DND-41 (cell line): ENCODE results near the gene FUT7.

Source experiments
- ATAC-seq: fragments of 200-7000 bp; cut with Tn5 transposase; 3 replicates; pipeline ENCODE4 v1.9.1; 2021; ENCODE audit warnings: low read depth; ENCODE audit not compliant: insufficient read depth
- DNase-seq: peaks from one replicate; pipeline ENCODE4 v3.0.0-alpha.2; 2020
- H2AFZ ChIP-seq: 2 replicates; pipeline ENCODE4 v1.6.0; 2012; ENCODE audit warnings: low read depth, low read length
- H3K27ac ChIP-seq: 2 replicates; pipeline ENCODE4 v1.5.1; 2012; ENCODE audit warnings: low read length, inconsistent platforms
- H3K27me3 ChIP-seq: fragments of 200-600 bp; sonication (generic); 2 replicates; pipeline ENCODE4 v1.6.0; 2012; ENCODE audit warnings: low read length, mild to moderate bottlenecking, inconsistent platforms; ENCODE audit not compliant: insufficient read depth, poor library complexity
- H3K36me3 ChIP-seq: 2 replicates; pipeline ENCODE4 v1.5.1; 2012; ENCODE audit warnings: low read length, inconsistent platforms; ENCODE audit not compliant: insufficient read depth
- H3K4me1 ChIP-seq: 2 replicates; pipeline ENCODE4 v1.5.1; 2012; ENCODE audit warnings: mild to moderate bottlenecking, low read length; ENCODE audit not compliant: insufficient read depth
- H3K4me2 ChIP-seq: 2 replicates; pipeline ENCODE4 v1.6.0; 2012; ENCODE audit warnings: mild to moderate bottlenecking, moderate library complexity, low read length, inconsistent platforms; ENCODE audit not compliant: insufficient read depth
- H3K4me3 ChIP-seq, 2 experiments: fragments of 200-600 bp in 1 of 2; shearing (Covaris generic) in 1 of 2; 2 replicates each; pipeline ENCODE4 v1.5.1; 2012 to 2016; ENCODE audit warnings: inconsistent platforms in 2 of 2, low read length in 2 of 2, mild to moderate bottlenecking in 2 of 2, low read depth in 1 of 2, moderate library complexity in 1 of 2
- H3K79me2 ChIP-seq: 2 replicates; pipeline ENCODE4 v1.6.0; 2012; ENCODE audit warnings: low read length, inconsistent platforms; ENCODE audit not compliant: insufficient read depth
- H3K9ac ChIP-seq: 2 replicates; pipeline ENCODE4 v1.6.0; 2012; ENCODE audit warnings: low read depth, mild to moderate bottlenecking, inconsistent platforms, low read length, moderate library complexity
- H3K9me3 ChIP-seq: 2 replicates; pipeline ENCODE4 v1.5.1; 2012; ENCODE audit warnings: low read length, moderate library complexity, mild to moderate bottlenecking, inconsistent platforms; ENCODE audit not compliant: insufficient read depth, severe bottlenecking
- H4K20me1 ChIP-seq: 2 replicates; pipeline ENCODE4 v1.6.0; 2012; ENCODE audit warnings: low read length; ENCODE audit not compliant: insufficient read depth
- EZH2 ChIP-seq: IDR thresholded peaks from 3 replicates; pipeline ENCODE4 v1.6.1; 2012; ENCODE audit warnings: borderline replicate concordance, low read depth, mild to moderate bottlenecking, moderate library complexity, low read length, inconsistent platforms; ENCODE audit not compliant: severe bottlenecking
- TF ChIP-seq, protein P1 (sequence below): IDR thresholded peaks from 2 replicates; pipeline ENCODE4 v1.5.1; 2012; ENCODE audit warnings: borderline replicate concordance, low read length, moderate library complexity, mild to moderate bottlenecking; ENCODE audit not compliant: poor library complexity, severe bottlenecking; ENCODE audit errors: extremely low read depth

FUT7 gene

DNA sequence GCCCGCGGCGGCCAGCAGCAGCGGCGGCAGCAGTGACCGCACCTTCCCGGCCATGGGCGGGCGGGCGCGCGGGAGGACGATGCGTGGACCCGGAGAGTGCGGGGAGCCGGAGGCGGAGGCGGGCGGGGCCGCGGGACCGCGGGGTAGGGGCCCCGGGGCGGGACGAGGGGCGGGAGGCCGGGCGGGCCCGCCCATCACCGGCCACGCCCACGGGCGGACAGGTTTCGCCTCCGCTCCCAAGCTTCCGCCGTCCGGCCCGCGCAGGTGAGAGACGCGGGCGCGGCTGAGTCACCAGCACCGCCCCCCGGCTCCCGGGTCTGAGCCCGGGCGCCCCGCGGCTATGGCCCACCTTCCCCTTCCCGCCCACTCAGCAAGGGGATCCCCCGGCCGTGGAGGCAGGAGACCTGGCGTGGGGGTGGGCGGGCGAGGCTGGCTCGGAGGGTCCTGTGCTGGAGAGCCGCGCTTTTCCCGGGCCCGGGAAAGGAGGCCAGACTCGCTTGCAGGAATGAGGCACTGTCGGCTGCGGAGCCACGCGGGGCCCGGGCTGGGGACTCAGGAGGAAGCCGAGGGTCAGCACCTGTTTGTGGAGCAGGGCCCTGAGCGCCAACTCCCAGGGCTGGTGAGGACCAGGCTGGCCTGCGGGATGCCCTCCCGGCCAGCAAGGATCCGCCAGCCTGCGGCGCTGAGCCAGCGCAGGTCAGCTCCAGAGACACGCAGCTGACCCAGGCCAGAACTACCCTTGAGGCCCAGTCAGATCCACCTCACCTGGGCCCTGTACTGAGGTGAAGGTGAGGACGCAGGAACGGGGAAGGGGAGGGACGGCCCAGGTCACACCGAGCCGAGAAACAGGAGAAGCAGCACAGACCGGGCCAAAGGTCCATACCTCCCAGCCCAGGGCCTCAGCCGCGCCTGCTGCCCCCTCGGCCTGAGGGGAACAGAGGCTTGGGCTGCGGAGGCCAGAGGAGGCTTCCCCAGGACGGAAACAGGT is 22.4 kb upstream of the FUT7 start, which contains the start of gene ENTPD2:
Gene ENTPD2 (minus strand): TSS at position 118 of the 988 bp plus-strand sequence. CDS start 64 bp downstream, at position 54.
- H3K9ac ChIP-seq = no peak within 1 kb of the TSS
- no peak within 1 kb of the TSS for H3K4me3 ChIP-seq
- H3K4me2 ChIP-seq = no peak within 1 kb of the TSS
- no peaks in the 10 kb centered on the region for H3K4me1 ChIP-seq
- ATAC-seq = no peak
- H3K79me2 ChIP-seq = no peaks in the 10 kb centered on the region
- H3K27me3 ChIP-seq = peaks cover 13% of the 10 kb centered on the region
- TF ChIP-seq, protein P1, sequence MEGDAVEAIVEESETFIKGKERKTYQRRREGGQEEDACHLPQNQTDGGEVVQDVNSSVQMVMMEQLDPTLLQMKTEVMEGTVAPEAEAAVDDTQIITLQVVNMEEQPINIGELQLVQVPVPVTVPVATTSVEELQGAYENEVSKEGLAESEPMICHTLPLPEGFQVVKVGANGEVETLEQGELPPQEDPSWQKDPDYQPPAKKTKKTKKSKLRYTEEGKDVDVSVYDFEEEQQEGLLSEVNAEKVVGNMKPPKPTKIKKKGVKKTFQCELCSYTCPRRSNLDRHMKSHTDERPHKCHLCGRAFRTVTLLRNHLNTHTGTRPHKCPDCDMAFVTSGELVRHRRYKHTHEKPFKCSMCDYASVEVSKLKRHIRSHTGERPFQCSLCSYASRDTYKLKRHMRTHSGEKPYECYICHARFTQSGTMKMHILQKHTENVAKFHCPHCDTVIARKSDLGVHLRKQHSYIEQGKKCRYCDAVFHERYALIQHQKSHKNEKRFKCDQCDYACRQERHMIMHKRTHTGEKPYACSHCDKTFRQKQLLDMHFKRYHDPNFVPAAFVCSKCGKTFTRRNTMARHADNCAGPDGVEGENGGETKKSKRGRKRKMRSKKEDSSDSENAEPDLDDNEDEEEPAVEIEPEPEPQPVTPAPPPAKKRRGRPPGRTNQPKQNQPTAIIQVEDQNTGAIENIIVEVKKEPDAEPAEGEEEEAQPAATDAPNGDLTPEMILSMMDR = no peak
- TF ChIP-seq EZH2 = no peak
- H2AFZ ChIP-seq = no peak within 1 kb of the TSS
- H3K27ac ChIP-seq = no peak within 1 kb of the TSS
- no peaks in the 10 kb centered on the region for H3K36me3 ChIP-seq
- peaks cover 7% of the 10 kb centered on the region for H4K20me1 ChIP-seq
- no peaks in the 10 kb centered on the region for H3K9me3 ChIP-seq
- no peak for DNase-seq

DNA sequence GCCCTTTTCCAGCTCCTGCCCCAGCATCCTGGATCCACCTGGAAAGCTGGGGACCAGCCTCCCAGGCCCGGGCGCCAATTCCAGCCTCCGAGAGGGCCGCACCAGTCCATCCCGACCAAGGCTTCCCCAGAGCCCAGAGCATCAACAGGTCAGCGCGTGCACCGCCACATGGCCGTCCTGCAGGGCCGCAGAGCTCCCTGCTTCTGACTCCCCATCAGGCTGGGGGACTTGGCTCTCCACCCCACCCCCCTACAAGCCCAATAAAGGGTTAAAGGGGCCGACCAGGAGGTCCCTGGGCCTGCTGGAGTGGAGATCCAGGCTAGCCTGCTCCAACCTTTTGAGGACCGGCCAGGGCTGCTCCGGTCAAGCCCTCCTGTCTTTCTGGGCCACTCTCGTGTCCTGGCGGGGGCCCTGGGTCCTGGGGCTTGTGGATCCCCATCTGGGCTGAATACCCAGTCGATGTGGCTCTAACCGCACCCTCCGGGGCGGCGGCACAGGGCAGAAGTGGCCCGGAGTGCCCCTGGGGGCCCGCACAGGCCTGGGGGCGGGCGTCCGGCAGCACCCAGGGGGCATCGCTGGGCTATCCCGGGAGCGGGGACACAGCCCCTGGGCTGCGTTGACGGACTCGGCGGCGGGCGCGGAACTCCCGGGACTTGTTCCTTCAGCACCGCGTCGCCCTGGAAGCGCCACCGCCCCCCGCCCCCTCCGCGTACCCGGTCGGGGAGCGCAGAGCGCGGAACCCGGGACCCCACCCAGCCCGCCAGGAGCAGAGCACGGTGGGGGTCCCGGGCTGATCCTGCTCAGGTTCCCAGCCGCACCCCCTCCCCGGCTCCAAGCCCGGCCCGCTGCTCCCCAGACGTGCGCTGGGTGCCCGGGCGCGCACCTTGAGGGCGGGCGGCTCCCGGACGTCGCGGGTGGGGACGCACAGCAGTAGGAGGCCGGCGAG is 21.4 kb upstream of the FUT7 start:
- no peak overlapping the region for H3K9ac ChIP-seq
- no peaks in the 10 kb centered on the region for H3K4me1 ChIP-seq
- no peaks in the 10 kb centered on the region for H3K79me2 ChIP-seq
- H3K27me3 ChIP-seq = peaks cover 13% of the 10 kb centered on the region
- no peak overlapping the region for H2AFZ ChIP-seq
- DNase-seq = no peak
- no peak overlapping the region for H3K27ac ChIP-seq
- H4K20me1 ChIP-seq = peaks cover 7% of the 10 kb centered on the region
- ATAC-seq = no peak
- H3K9me3 ChIP-seq = no peaks in the 10 kb centered on the region
- H3K4me2 ChIP-seq = no peak overlapping the region
- H3K36me3 ChIP-seq = no peaks in the 10 kb centered on the region
- H3K4me3 ChIP-seq = no peak overlapping the region
- TF ChIP-seq, protein P1 = no peak
- no peak for TF ChIP-seq EZH2

- Histone ChIP-seq H3K79me2 (no peaks in the 10 kb centered on the region), H4K20me1 (peaks cover 7% of the 10 kb centered on the region), H3K27me3 (peaks cover 13% of the 10 kb centered on the region), H3K4me1 (no peaks in the 10 kb centered on the region), H3K4me3 (no peak overlapping the region), H3K9ac (no peak overlapping the region), H3K9me3 (no peaks in the 10 kb centered on the region), H3K27ac (no peak overlapping the region), H3K36me3 (no peaks in the 10 kb centered on the region), H3K4me2 (no peak overlapping the region), H2AFZ (no peak overlapping the region)
- TF ChIP-seq, protein P1 = no peak
- no peak for TF ChIP-seq EZH2
- no peak for DNase-seq
- no peak for ATAC-seq
Measured at GRCh38 chr9:137052293-137052692, 20.4 kb upstream of the FUT7 start.
